Astrocyte of the cerebellum (primary cell): ENCODE data around the gene NCF4.

ENCODE experiments used
- DNase-seq: peaks from one replicate; pipeline ENCODE4 v3.0.0-alpha.2; 2011; ENCODE audit warnings: low read depth
- H3K4me3 ChIP-seq: 2 replicates; pipeline ENCODE4 v1.5.1; 2011; ENCODE audit warnings: mild to moderate bottlenecking, low read depth, low read length, moderate library complexity
- CTCF ChIP-seq: IDR thresholded peaks from 2 replicates; pipeline ENCODE4 v1.5.1; 2012; ENCODE audit warnings: low read length, low read depth, moderate library complexity, mild to moderate bottlenecking; ENCODE audit errors: missing control alignments
- in situ Hi-C: cut with HindIII; loops from 2 replicates; pipeline ENCODE4 v1.10.0; 2017; ENCODE audit warnings: low sequenced_read_pairs

Gene NCF4

GRCh38 chr22:36885474-36885873 is 24.7 kb downstream of the NCF4 start:
- no peak for DNase-seq
- no peak for TF ChIP-seq CTCF
- no peak overlapping the region for H3K4me3 ChIP-seq
- in situ Hi-C loops: no loop called here

GRCh38 chr22:36886016-36886415 is 25.2 kb downstream of the NCF4 start:
- TF ChIP-seq CTCF: no peak
- in situ Hi-C loops: no loop called here
- H3K4me3 ChIP-seq: no peak overlapping the region
- no peak for DNase-seq

GRCh38 chr22:36887162-36887561 is 26.4 kb downstream of the NCF4 start:
- no peak for DNase-seq
- in situ Hi-C loops: no loop called here
- no peak overlapping the region for H3K4me3 ChIP-seq
- no peak for TF ChIP-seq CTCF

GRCh38 chr22:36891646-36892045 is 30.8 kb downstream of the NCF4 start:
- no peak for DNase-seq
- no peak overlapping the region for H3K4me3 ChIP-seq
- in situ Hi-C loops: loop anchor here (5.0 kb wide), 1 partner anchor 76 kb away; no protein-coding TSS in a partner anchor
- TF ChIP-seq CTCF: no peak

GRCh38 chr22:36892292-36892691 is 31.5 kb downstream of the NCF4 start:
- no peak overlapping the region for H3K4me3 ChIP-seq
- in situ Hi-C loops: loop anchor here (5.0 kb wide), 1 partner anchor 75 kb away; no protein-coding TSS in a partner anchor
- TF ChIP-seq CTCF: no peak
- no peak for DNase-seq

GRCh38 chr22:36893262-36893661 is 32.5 kb downstream of the NCF4 start:
- no peak for DNase-seq
- TF ChIP-seq CTCF: no peak
- no peak overlapping the region for H3K4me3 ChIP-seq
- in situ Hi-C loops: loop anchor here (5.0 kb wide), 1 partner anchor 74 kb away; no protein-coding TSS in a partner anchor

- no peak for TF ChIP-seq CTCF
- in situ Hi-C loops: loop anchor here (5.0 kb wide), 1 partner anchor 73 kb away; no protein-coding TSS in a partner anchor
- H3K4me3 ChIP-seq: no peak overlapping the region
- DNase-seq: no peak
These were observed 33.5 kb downstream of the NCF4 start for GRCh38 chr22:36894266-36894665.
